Measurements from ENCODE around the gene IDH3B. TPM values are rescaled to one million over a fixed set of nuclear protein-coding genes. Genes with fewer than 3 reads are reported as not detected.

The IDH3B gene
- 67.0 TPM for total RNA-seq

DNA sequence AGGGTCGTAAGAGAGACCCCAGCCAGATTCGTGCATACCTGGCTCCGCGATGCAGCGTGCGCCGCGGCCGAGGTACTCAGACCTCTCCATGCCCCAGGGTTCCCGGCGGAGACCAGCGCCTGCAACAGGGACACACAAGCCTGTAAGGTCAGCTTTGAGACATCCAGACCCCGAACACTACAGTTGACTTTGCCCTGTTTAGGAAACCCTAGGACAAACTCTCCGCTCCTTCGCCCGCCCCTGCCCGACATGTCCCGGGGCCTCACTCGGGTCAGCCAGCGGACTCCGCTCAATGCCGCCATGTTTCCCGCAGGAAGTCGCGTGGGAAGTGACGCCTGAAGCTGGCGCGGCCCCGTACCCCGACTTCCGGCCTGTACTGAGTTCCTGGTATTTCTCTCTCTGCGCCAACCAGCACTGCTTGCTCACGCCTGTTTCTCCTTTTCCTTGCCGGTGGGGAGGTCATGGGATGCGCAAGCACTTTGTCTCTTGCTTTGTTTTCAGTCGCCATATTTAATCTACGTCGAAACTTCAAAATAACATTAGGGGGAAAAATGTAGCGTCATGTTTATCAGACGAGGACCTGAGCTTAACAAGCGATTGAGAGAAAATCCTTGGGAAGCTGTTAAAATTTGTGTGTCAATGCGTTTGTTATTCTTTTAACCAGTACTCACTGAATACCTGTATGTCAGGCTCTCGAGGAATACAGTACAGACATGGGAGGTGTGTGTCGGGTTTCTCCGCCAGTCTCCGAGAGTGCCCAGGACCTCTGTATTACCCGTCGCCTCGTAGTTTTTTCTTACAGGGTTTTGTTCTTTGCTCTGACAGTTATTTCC lies at the start of gene IDH3B:
Gene IDH3B (minus strand): TSS at position 330 of the 833 bp plus-strand sequence. CDS start 28 bp downstream, at position 302.
- ATAC-seq (peak; percentile 99), DNase-seq (ENCODE audit: low spot score) (peak; percentile 95)
- intact Hi-C loops (cut with DNase I) = no loop called here

DNA sequence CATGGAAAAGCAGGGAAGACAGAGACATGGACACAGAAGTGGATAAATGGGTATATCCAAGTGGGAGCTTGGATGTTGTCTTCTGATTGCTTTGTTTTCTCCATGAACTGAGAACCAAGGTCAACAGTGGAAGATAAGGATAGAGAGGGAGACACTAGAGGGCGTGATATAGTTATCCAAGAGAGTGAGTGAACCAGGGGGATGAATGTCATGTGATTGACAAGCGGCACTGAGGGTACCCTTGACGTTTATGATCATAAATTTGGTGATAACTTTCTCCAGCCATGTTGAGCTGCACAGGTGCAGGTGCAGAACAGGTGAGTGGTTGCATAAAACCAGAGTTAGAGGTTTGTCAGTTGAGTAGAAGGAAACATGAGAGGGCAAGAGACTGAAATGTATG lies 49.3 kb upstream of the IDH3B start:
- ATAC-seq = no peak

DNA sequence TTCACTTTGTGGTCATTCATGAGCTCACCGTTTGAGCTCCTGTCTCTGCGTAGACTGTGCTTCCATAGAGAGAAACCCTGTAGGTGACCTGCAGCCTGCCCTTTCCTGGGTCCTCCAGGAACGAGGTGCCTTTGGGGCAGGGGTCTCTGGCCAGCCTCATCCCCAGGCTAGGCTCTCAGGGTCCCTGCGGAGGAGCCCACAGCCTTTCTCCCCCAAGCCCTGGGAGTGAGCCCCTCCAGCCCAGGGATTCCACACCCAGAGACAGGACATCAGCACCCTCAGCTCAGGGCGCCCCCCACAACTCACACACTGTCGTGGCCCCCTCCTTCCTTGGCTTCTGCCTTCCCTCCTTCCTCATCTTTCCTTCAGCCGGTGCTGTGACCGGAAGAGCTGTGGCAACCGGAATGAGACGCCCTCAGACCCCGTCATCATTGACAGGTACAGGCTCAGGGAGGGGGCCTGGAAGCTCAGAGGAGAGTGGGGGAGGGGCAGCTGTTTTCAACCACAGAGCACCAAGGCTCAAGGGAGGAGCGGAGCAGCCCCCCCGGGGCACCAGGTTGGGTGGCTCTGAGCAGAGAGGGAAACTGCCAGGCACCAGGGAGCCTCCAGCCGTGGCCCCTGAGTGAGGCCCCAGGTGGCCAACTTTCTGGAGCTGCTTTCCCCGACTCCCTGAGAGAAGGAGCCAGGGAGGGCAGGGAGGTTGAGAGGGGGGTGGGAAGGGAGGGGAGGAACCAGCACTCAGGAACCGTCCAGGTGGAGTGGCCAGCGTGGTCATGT lies 45.4 kb upstream of the IDH3B start:
- intact Hi-C loops (cut with DNase I) = no loop called here
- no peak for ATAC-seq
- no peak for DNase-seq (ENCODE audit: low spot score)

More for the DNA sequence above, 49.3 kb upstream of the IDH3B start:
- DNase-seq (ENCODE audit: low spot score) = no peak
- intact Hi-C loops (cut with DNase I) = no loop called here

GRCh38 chr20:2708665-2709064 lies 44.6 kb upstream of the IDH3B start:
- intact Hi-C loops (cut with DNase I) = no loop called here
- ATAC-seq (no peak), DNase-seq (ENCODE audit: low spot score) (no peak)

- DNase-seq (ENCODE audit: low spot score) (no peak), ATAC-seq (no peak)
- intact Hi-C loops (cut with DNase I) = no loop called here
Measured at GRCh38 chr20:2708073-2708415, 44.0 kb upstream of the IDH3B start.

GRCh38 chr20:2707353-2708072 lies 43.5 kb upstream of the IDH3B start:
- intact Hi-C loops (cut with DNase I) = no loop called here
- DNase-seq (ENCODE audit: low spot score) = no peak
- ATAC-seq = no peak

DNA sequence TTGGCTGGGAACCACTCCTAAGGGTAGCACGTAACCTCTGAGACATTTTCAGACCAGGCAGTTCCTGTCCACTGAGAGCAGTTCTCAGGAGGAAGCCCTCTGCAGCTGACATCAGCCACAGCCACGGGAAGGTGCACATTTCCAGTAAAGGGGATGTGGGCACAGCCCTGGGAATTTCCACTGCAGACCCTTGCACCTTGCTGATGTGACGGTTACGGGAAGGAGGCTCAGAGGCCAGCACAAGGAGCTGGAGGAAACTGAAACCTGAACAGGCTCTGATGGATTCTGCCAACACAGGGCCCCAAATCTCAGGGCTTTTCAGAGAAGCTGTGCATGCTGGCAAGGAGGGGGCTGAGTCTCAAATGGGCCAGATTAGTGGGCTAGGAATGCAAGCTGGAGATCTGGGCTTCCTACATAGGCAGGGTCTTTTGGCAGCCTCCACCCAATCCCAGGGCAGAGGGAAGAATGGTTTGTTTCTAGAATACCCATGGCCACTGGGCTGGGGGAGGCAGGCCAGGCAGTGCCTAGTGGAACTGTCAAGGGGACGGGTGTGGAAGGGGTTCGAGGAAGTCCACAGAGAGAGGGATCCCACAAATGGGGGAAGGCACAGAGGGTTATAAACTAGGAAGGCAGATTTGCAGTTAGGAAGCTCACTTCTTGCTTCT lies 42.8 kb upstream of the IDH3B start:
- DNase-seq (ENCODE audit: low spot score) (no peak), ATAC-seq (no peak)
- intact Hi-C loops (cut with DNase I) = no loop called here

GRCh38 chr20:2705931-2706645 lies 42.1 kb upstream of the IDH3B start:
- intact Hi-C loops (cut with DNase I) = no loop called here
- DNase-seq (ENCODE audit: low spot score) = no peak
- ATAC-seq = no peak

GRCh38 chr20:2703716-2704475 lies 39.9 kb upstream of the IDH3B start:
- ATAC-seq = no peak
- intact Hi-C loops (cut with DNase I) = no loop called here
- no peak for DNase-seq (ENCODE audit: low spot score)

GRCh38 chr20:2701671-2702081 lies 37.7 kb upstream of the IDH3B start:
- ATAC-seq (no peak), DNase-seq (ENCODE audit: low spot score) (no peak)
- intact Hi-C loops (cut with DNase I) = no loop called here

DNA sequence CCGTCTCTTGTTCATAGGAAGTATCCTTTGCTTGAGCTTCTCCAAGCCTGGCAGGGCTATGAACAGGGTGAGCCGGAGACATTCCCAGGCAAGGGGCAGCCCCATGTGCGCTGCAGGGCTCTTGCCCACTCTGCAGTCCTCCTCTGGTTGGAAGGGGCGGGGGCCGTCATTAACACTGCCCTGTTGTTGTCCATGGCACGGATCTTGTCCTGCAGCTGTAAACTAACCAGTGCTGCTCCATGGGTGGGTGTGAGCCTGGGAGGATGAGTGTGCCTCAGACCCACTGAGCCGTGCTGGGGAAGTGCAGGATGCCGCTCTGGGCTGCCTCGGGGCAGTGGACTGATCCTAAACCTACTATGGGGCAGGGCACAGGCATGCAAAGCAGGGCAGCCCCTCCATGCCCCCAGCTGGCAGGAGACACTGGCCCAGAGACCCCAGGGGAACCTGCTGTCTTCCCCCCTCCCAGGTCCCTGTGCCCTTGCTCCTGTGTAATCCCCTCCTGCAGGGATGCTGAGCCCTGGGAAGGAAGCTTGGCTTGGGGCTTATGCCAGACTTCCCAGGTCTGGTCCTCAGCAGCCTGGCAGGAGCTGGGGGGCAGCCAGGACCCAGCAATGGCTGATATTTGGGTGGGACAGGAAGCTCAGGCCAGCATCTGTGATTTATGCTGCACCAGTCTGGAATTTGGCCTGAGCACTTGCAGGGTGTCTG lies 37.1 kb upstream of the IDH3B start:
- ATAC-seq (no peak), DNase-seq (ENCODE audit: low spot score) (no peak)
- intact Hi-C loops (cut with DNase I) = no loop called here

- ATAC-seq (no peak), DNase-seq (ENCODE audit: low spot score) (no peak)
- intact Hi-C loops (cut with DNase I) = no loop called here
Measured at GRCh38 chr20:2699775-2700413, 35.9 kb upstream of the IDH3B start.

DNA sequence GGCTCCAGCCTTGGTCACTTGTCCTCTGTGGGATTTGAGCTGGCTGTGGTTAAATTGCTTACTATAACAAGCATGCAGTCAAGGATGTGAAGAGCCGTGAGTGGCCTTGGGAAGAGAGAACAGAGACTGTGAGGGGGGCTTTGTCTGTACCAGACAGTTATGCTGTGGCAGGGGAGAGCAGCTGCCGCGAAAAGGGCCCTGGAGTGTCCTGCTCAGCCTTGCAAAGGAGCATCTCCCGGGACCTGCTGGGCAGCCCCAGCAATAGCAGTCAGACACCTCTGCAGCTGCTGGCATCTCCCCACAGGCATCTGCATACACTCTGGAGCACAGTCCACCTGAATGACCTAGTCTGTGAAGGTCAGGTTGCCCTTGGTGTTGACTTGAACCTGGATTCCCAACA lies 34.9 kb upstream of the IDH3B start:
- ATAC-seq (no peak), DNase-seq (ENCODE audit: low spot score) (no peak)
- intact Hi-C loops (cut with DNase I) = no loop called here

GRCh38 chr20:2698186-2698817 lies 34.3 kb upstream of the IDH3B start:
- no peak for ATAC-seq
- intact Hi-C loops (cut with DNase I) = no loop called here
- no peak for DNase-seq (ENCODE audit: low spot score)

- no peak for ATAC-seq
- DNase-seq (ENCODE audit: low spot score) = no peak
- intact Hi-C loops (cut with DNase I) = no loop called here
Measured at GRCh38 chr20:2697768-2698167, 33.8 kb upstream of the IDH3B start.

GRCh38 chr20:2696646-2697045 lies 32.6 kb upstream of the IDH3B start:
- ATAC-seq (no peak), DNase-seq (ENCODE audit: low spot score) (no peak)
- intact Hi-C loops (cut with DNase I) = no loop called here

All from sciatic nerve (tissue), 2 donors.